Upper lobe of left lung (tissue), 4 donors: ENCODE measurements around the gene TMEM121B.

Experiments
- CTCF ChIP-seq, 6 experiments: fragments of 450-650 bp in 4 of 6; fragments of 200-600 bp in 2 of 6; sonication (generic) in 2 of 6; IDR thresholded peaks; one replicate each; pipeline ENCODE4 v1.5.1; 2016 to 2019; ENCODE audit warnings: antibody characterized with exemption in 6 of 6
- EP300 ChIP-seq, 4 donors: sonication (generic); formaldehyde crosslinking; IDR thresholded peaks; one replicate each; pipeline ENCODE4 v1.5.1; 2017; ENCODE audit warnings: antibody characterized with exemption in 4 of 4, control low read depth in 2 of 4
- POLR2A ChIP-seq, 4 donors: fragments of 450-650 bp; IDR thresholded peaks; one replicate each; pipeline ENCODE4 v1.5.1; 2016 to 2017; ENCODE audit warnings: antibody characterized with exemption in 4 of 4, mild to moderate bottlenecking in 2 of 4
- POLR2AphosphoS5 ChIP-seq, 2 donors: sonication (generic); formaldehyde crosslinking; IDR thresholded peaks; one replicate each; pipeline ENCODE4 v1.5.1; 2017; ENCODE audit warnings: antibody characterized with exemption in 2 of 2

GRCh38 chr22:17143101-17143500 is 21.9 kb upstream of the TMEM121B start:
- TF ChIP-seq CTCF (IDR thresholded peaks at IDR 0.05) (no peak), EP300 (IDR thresholded peaks at IDR 0.05) (no peak), POLR2A (IDR thresholded peaks at IDR 0.05) (no peak), POLR2AphosphoS5 (IDR thresholded peaks at IDR 0.05) (no peak)
